ENCODE measurements around the gene ZNF503.

ZNF503 gene

DNA sequence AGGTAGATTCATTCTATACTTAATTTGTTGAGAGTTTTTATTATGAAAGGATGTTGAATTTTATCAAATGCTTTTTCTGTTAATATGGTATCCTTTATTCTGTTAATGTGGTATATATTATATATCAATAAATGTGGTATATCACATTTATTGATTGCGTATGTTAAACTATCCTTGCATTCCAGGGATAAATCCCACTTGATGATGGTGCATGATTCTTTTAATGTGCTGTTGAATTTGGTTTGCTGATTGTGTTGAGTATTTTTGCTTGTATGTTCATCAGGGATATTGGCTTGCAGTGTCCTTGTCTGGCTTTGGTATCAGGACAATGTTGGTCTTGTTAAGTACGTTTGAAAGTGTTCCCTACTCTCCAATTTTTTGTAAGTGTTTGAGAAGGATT, 41.8 kb upstream of the ZNF503 start:
- Histone ChIP-seq H3K4me1 (ENCODE audit: low read length) (no peaks in the 10 kb centered on the region), H3K9me3 (ENCODE audit: insufficient read depth, low read length) (no peaks in the 10 kb centered on the region), H3K4me2 (ENCODE audit: low read length) (no peak overlapping the region), H3K27ac (ENCODE audit: low read length) (no peak overlapping the region), H4K20me1 (ENCODE audit: insufficient read depth, low read length) (no peaks in the 10 kb centered on the region), H3K79me2 (ENCODE audit: low read length) (no peaks in the 10 kb centered on the region), H3K27me3 (ENCODE audit: low read depth, low read length) (no peaks in the 10 kb centered on the region), H3K9ac (ENCODE audit: low read length) (no peak overlapping the region), H3K4me3 (ENCODE audit: low read length) (no peak overlapping the region), H2AFZ (ENCODE audit: low read depth, low read length) (no peak overlapping the region), H3K36me3 (replicated peaks; ENCODE audit: low read depth, low read length) (no peaks in the 10 kb centered on the region)
- no peak for TF ChIP-seq EZH2phosphoT487 (IDR thresholded peaks at IDR 0.05; ENCODE audit: low read depth)
- TF ChIP-seq CTCF (IDR thresholded peaks at IDR 0.05; ENCODE audit: low read depth, low read length), result no peak

DNA sequence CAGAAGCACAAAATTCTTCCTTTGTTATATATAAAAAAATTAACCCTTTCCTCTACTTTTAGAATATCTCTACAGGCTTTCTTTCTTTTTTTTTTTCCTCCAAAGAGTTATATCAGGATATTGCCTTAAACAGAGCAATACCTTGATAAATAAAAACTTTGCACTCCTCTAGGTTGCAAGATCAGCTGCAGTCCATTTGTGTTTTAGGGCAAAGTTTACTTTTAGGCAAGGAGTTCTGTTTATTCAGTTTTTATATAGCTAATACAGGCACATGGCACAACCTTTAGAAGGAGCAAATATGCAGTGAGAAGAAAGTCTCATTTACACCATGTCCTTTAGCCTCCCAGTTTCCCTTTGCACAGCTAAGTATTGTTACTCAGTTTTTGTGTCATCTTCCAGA, 40.1 kb upstream of the ZNF503 start:
- no peak overlapping the region for H3K4me2 ChIP-seq (ENCODE audit: low read length)
- H4K20me1 ChIP-seq (ENCODE audit: insufficient read depth, low read length), result no peaks in the 10 kb centered on the region
- no peaks in the 10 kb centered on the region for H3K4me1 ChIP-seq (ENCODE audit: low read length)
- H3K79me2 ChIP-seq (ENCODE audit: low read length), result no peaks in the 10 kb centered on the region
- no peaks in the 10 kb centered on the region for H3K36me3 ChIP-seq (replicated peaks; ENCODE audit: low read depth, low read length)
- no peaks in the 10 kb centered on the region for H3K9me3 ChIP-seq (ENCODE audit: insufficient read depth, low read length)
- H3K27ac ChIP-seq (ENCODE audit: low read length), result no peak overlapping the region
- no peak overlapping the region for H3K9ac ChIP-seq (ENCODE audit: low read length)
- no peak for TF ChIP-seq EZH2phosphoT487 (IDR thresholded peaks at IDR 0.05; ENCODE audit: low read depth)
- TF ChIP-seq CTCF (IDR thresholded peaks at IDR 0.05; ENCODE audit: low read depth, low read length), result no peak
- H3K4me3 ChIP-seq (ENCODE audit: low read length), result no peak overlapping the region
- no peak overlapping the region for H2AFZ ChIP-seq (ENCODE audit: low read depth, low read length)
- H3K27me3 ChIP-seq (ENCODE audit: low read depth, low read length), result no peaks in the 10 kb centered on the region

DNA sequence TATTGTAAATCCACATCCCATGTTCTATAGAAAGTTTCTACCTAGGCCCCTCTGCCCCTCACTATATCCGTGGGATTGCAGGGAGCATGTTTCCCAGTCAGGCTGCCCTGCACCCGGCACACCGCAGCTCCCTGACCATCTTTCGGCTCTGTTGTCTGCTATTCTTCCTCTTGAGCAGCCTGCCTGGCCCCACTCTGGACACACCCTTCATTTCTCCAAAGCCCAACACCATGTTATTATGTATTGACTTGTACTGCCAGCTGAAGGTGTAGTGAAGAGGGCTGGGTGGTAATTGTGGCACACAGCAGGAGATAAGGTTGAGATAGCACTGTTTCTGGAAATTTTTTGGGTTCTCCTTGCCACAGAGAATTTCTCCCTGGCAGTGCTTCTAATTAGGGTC, 39.6 kb upstream of the ZNF503 start:
- H3K4me1 ChIP-seq (ENCODE audit: low read length), result no peaks in the 10 kb centered on the region
- no peak for TF ChIP-seq EZH2phosphoT487 (IDR thresholded peaks at IDR 0.05; ENCODE audit: low read depth)
- no peak for TF ChIP-seq CTCF (IDR thresholded peaks at IDR 0.05; ENCODE audit: low read depth, low read length)
- H2AFZ ChIP-seq (ENCODE audit: low read depth, low read length), result no peak overlapping the region
- H3K9ac ChIP-seq (ENCODE audit: low read length), result no peak overlapping the region
- no peaks in the 10 kb centered on the region for H3K9me3 ChIP-seq (ENCODE audit: insufficient read depth, low read length)
- no peaks in the 10 kb centered on the region for H4K20me1 ChIP-seq (ENCODE audit: insufficient read depth, low read length)
- no peak overlapping the region for H3K4me3 ChIP-seq (ENCODE audit: low read length)
- no peaks in the 10 kb centered on the region for H3K36me3 ChIP-seq (replicated peaks; ENCODE audit: low read depth, low read length)
- no peaks in the 10 kb centered on the region for H3K79me2 ChIP-seq (ENCODE audit: low read length)
- H3K4me2 ChIP-seq (ENCODE audit: low read length), result no peak overlapping the region
- H3K27ac ChIP-seq (ENCODE audit: low read length), result no peak overlapping the region
- no peaks in the 10 kb centered on the region for H3K27me3 ChIP-seq (ENCODE audit: low read depth, low read length)

GRCh38 chr10:75440271-75440793, 38.8 kb upstream of the ZNF503 start:
- TF ChIP-seq CTCF (IDR thresholded peaks at IDR 0.05; ENCODE audit: low read depth, low read length) (no peak), EZH2phosphoT487 (IDR thresholded peaks at IDR 0.05; ENCODE audit: low read depth) (no peak)
- no peak overlapping the region for H3K9ac ChIP-seq (ENCODE audit: low read length)
- H3K27me3 ChIP-seq (ENCODE audit: low read depth, low read length), result no peaks in the 10 kb centered on the region; the same call in 1 of the 2 replicates
- H3K9me3 ChIP-seq (ENCODE audit: insufficient read depth, low read length), result no peaks in the 10 kb centered on the region
- H3K79me2 ChIP-seq (ENCODE audit: low read length), result no peaks in the 10 kb centered on the region
- H3K4me2 ChIP-seq (ENCODE audit: low read length), result no peak overlapping the region
- no peak overlapping the region for H3K4me3 ChIP-seq (ENCODE audit: low read length)
- no peaks in the 10 kb centered on the region for H4K20me1 ChIP-seq (ENCODE audit: insufficient read depth, low read length)
- H3K4me1 ChIP-seq (ENCODE audit: low read length), result no peaks in the 10 kb centered on the region
- H3K36me3 ChIP-seq (replicated peaks; ENCODE audit: low read depth, low read length), result no peaks in the 10 kb centered on the region
- no peak overlapping the region for H2AFZ ChIP-seq (ENCODE audit: low read depth, low read length)
- no peak overlapping the region for H3K27ac ChIP-seq (ENCODE audit: low read length)

Measured in OCI-LY3 (cell line).